Right cardiac atrium (tissue), 5 donors: ENCODE measurements around the gene CPEB4. TPM values are rescaled to one million over a fixed set of nuclear protein-coding genes. Genes with fewer than 3 reads are reported as not detected.

ENCODE experiments used
- ATAC-seq, 2 donors: fragments of 200-7000 bp; cut with Tn5 transposase; one replicate each; pipeline versions ENCODE4 v1.8.0 to v1.9.1; 2020; ENCODE audit warnings: moderate library complexity in 2 of 2, mild to moderate bottlenecking in 1 of 2
- DNase-seq, 3 donors: peaks; one replicate each; pipeline ENCODE4 v3.0.0-alpha.2; 2020
- H3K27ac ChIP-seq: one replicate; pipeline ENCODE4 v1.5.1; 2013; ENCODE audit warnings: mild to moderate bottlenecking, low read length, control low read depth, moderate library complexity
- H3K27me3 ChIP-seq: one replicate; pipeline ENCODE4 v1.6.1; 2013; ENCODE audit not compliant: control insufficient read depth, insufficient read depth
- H3K4me1 ChIP-seq: one replicate; pipeline ENCODE4 v1.6.1; 2013; ENCODE audit warnings: low read length; ENCODE audit not compliant: control insufficient read depth, insufficient read depth
- H3K4me3 ChIP-seq: one replicate; pipeline ENCODE4 v1.5.1; 2013; ENCODE audit warnings: low read length, control low read depth
- H3K9me3 ChIP-seq: one replicate; pipeline ENCODE4 v1.6.1; 2013; ENCODE audit warnings: low read length; ENCODE audit not compliant: control insufficient read depth
- WGBS: extraction: QIAGEN DNeasy Blood & Tissue Kit; methylation state at CpG from one replicate; pipeline ENCODE4 v1.1.7; 2013; 5-methylcytosine and 5-hydroxymethylcytosine counted together
- intact Hi-C, 4 donors: fragments of 100-400 bp; cut with DNase I; formaldehyde crosslinking; loops; one replicate each; pipeline versions ENCODE4 v1.11.0 to v1.14.0; 2022 to 2023
- polyA plus RNA-seq: library from polyadenylated mRNA; stranded (reverse); fragments of 200-250 nt; gene quantifications from one replicate; pipeline ENCODE4 v1.2.3, GENCODE V29; 2013
- total RNA-seq, 4 donors: library from RNA; stranded (reverse); fragmentation: NEBNext Ultra II Directional; extraction: Animal tissue kit (Norgen Biotek cat#: 25700); gene quantifications; one replicate each; pipeline ENCODE4 v1.2.1, GENCODE V29; 2021
- donor health status: healthy with polysubstance abuse.
- donor health status: DM: no; HTN: yes; CAD: no.
- donor health status: DM: no; HTN: no; CAD: no.
- donor health status: DM: no; HTN: yes; CAD: no; lungs with severe emphysema.
- donor health status: DM: yes; HTN: yes; CAD: no.

The CPEB4 gene
- total and polyA plus RNA-seq, 5 donors = 23.9 to 152 (median 97.2) TPM

DNA sequence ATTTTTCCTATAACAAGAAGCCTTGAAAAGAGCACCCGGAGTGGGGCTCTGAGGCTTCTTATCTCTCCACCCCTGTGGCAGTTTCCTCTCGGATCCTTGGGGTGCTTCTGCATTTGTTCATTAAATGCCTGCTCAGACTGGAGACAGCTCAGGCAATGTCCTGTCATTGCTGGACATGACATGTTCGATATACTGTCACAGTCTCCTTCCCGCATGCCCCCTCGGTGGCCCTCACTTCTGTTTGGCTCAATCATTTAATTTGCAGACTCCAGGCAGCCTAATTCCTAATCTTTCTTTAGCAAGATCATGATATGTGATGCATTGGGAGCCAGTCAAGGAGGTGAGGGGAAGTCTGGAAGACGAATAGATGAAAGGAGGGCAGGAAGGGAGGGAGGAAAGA lies 37.5 kb upstream of the CPEB4 start:
- WGBS = 33% methylated on average over 6 of the region's 6 CpGs
- H3K4me3 ChIP-seq = no peak overlapping the region
- no peaks in the 10 kb centered on the region for H3K9me3 ChIP-seq
- H3K4me1 ChIP-seq = no peaks in the 10 kb centered on the region
- H3K27ac ChIP-seq = no peak overlapping the region
- no peaks in the 10 kb centered on the region for H3K27me3 ChIP-seq
- ATAC-seq = no peak
- no peak for DNase-seq
- intact Hi-C loops = no loop called here

DNA sequence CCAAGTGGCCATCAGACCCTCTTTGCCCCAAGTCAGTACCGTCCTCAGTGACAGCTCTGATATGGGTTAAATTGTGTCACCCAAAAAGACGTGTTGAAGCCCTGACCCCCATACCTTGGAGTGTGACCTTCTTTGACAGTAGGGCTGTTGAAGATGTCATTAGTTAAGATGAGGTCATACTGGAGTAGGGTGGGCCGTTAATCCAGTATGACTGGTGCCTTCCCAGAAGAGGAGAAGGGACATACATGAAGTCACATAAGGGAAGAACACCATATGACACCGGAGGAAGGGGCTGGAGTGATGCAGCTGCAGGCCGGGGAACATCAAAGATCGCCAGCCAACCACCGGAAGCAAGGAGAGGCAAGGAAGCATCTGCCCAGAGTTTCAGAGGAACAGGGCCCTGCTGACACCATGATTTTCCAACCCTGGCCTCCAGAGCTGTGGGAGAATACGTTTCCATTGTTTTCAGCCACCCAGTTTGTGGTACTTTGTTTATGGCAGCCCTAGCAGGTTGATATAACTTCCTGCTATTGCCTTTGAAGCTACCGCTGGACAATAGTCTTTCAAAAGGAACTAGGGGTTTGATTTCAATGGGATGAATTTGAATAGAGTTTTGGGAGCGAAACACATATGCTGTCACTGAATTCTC lies 36.4 kb upstream of the CPEB4 start:
- H3K27ac ChIP-seq = no peak overlapping the region
- no peaks in the 10 kb centered on the region for H3K9me3 ChIP-seq
- no peaks in the 10 kb centered on the region for H3K4me1 ChIP-seq
- H3K4me3 ChIP-seq = no peak overlapping the region
- ATAC-seq (no peak), DNase-seq (no peak)
- intact Hi-C loops = no loop called here
- WGBS = 67% methylated on average over 10 of the region's 10 CpGs
- no peaks in the 10 kb centered on the region for H3K27me3 ChIP-seq

DNA sequence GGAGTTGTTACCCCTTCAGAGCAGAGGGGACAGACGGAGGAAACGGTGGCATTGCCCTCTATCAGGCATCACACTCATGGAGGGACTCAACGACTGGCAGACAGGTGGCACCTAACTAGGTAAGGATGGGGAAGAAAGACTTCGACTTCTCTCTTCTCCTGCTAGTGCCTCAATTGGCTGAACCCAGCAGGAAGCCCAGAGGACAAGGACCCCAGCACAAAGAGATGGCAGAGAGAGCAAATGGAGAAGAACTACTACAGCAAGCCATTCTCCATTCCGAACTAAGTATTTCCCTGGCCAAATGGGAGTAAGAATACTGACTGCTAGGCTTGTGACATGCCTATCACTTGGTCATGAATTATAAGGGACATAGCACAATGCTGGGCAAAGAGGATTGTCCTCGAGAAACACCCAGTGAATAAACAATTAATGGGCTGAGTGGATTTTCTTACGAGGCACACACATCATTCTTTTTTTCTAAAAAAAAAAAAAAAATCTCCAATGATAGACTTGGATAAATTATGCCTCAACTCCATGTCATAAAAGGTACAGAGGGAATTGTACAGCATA lies 35.3 kb upstream of the CPEB4 start:
- H3K4me1 ChIP-seq = no peaks in the 10 kb centered on the region
- H3K4me3 ChIP-seq = no peak overlapping the region
- no peak for ATAC-seq
- no peak for DNase-seq
- intact Hi-C loops = no loop called here
- no peaks in the 10 kb centered on the region for H3K27me3 ChIP-seq
- H3K9me3 ChIP-seq = no peaks in the 10 kb centered on the region
- 90% methylated on average over 7 of the region's 7 CpGs for WGBS
- no peak overlapping the region for H3K27ac ChIP-seq

DNA sequence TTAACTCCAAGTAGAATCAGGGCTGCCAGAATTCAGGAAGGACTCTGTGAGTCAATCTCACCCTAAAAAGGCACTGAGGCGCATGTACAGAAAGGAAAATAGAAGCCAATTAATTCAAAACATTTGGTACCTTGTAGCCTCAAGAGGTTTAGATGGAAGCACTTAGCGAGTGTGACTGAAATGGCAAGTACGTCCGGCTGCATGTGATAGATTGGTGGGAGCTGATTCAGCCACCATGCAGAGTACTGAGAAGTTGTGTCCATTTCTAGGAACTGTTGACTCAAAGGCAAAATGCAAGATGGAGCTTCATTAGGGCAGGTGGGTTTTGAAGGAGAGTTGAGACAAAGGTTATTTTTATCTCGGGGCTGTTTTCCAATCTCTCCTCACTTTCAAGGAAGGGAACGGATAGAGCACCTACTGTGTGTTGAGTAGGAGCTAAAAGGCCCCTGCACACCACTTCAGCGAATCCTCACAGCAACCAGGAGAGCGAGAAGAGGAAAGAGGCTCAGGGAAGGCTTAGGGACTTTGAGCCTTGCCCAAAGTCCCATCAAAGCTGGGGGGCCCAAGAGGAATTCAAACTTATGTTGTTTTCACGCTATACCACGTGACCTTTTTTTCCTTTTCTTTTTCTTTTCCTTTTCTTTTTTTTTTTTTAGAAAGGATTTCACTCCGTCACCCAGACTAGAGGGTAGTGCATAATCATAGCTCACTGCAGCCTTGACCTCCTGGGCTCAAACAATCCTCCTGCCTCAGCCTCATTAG lies 34.6 kb upstream of the CPEB4 start:
- H3K9me3 ChIP-seq = no peaks in the 10 kb centered on the region
- peak overlapping the region; percentile 42 for H3K27ac ChIP-seq
- peak in 1 of 2 donors; percentile 66 for ATAC-seq
- H3K27me3 ChIP-seq = no peaks in the 10 kb centered on the region
- intact Hi-C loops = no loop called here
- DNase-seq = no peak
- H3K4me1 ChIP-seq = no peaks in the 10 kb centered on the region
- H3K4me3 ChIP-seq = no peak overlapping the region
- WGBS = 80% methylated on average over 11 of the region's 11 CpGs

DNA sequence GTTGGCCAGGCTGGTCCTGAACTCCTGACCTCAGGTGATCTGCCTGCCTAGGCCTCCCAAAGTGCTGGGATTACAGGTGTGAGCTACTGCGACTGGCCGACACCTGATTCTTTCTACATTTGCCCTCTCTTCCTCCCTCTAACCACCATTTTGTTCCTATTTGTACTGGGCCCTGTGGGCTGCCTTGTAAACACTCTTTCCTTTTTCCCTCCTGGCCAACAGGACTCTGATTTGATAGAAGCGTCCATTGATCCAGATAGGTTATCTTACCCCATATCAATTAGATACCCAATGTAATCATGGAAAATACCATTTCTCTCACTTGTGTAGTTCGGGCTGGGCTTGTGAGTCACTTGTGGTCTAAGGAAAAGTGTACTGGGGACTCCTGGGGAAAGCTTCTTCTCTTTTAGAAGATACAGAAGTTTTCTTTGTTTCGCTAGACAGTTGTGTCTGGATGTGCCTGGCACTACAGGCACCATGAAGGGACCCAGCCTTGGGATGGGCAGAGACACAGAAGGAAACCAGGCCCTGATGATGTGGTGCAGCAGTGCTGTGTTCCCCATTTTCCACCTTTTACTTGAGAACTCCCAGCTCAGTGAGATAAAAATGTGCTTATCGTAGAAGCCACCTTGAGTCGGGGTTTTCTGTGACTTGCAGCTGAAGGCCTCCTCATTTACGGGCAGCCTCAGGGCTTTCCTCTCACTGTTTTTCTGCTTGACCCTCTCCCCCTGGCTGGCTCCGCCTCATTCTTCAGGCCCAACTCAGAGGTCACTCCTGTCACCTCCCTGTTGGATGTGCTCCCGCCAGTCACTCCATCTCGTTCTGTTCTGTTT lies 32.8 kb upstream of the CPEB4 start:
- no peaks in the 10 kb centered on the region for H3K9me3 ChIP-seq
- DNase-seq = no peak
- no peaks in the 10 kb centered on the region for H3K27me3 ChIP-seq
- H3K27ac ChIP-seq = no peak overlapping the region
- H3K4me1 ChIP-seq = peaks cover 6% of the 10 kb centered on the region
- no peak overlapping the region for H3K4me3 ChIP-seq
- intact Hi-C loops = no loop called here
- WGBS = 88% methylated on average over 11 of the region's 11 CpGs
- ATAC-seq = no peak

DNA sequence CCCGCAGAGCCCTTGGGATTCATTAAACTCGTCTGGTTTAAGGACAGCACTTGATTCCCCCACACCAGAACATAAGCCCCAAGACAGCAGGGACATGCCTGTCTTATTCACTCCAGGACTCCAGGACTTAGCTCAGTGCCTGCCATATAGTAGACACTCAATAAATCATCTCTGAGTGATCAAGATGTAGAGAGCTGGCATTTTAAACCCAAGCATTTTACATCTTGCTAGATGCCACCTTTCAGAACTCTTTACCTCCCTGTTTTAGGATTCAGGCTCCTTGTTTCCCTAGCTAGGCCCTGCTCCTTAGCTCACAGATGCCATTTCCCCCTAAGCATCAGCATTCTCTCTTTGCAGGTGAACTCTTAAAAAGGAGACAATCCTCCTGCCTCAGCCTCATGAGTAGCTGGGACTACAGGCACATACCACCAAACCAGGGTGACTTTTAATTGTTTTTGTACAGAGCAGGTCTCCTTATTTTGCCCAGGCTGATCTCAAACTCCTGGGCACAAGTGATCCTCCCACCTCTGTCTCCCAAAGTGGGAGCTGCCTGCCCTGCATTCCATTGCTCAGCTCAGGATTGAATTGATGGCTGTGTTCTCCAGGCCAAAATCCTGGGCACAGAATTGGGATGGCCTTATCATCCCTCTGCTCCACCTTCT lies 32.0 kb upstream of the CPEB4 start:
- Histone ChIP-seq H3K4me1 (peaks cover 7% of the 10 kb centered on the region), H3K27me3 (no peaks in the 10 kb centered on the region), H3K9me3 (no peaks in the 10 kb centered on the region), H3K27ac (no peak overlapping the region), H3K4me3 (no peak overlapping the region)
- 66% methylated on average over 2 of the region's 2 CpGs for WGBS
- ATAC-seq = no peak
- intact Hi-C loops = no loop called here
- no peak for DNase-seq

DNA sequence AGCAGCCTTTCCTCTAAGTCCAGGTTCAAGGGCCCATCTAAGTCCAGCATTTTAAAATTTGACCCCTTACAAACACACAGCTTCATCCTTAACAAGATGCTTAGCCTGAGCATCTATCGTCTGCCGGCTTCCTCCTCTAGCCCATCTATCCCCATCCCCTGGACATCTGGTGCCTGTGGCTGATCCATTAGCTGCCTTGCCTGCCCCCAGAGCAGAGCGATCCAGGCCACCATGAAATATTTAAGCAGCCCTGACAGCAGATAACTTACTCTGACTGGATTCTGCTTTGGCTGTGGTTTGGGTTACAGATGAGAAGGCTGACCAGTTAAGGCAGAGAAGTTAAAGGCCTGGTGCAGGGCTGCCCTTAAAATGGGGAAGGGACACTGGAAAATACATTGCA lies 30.9 kb upstream of the CPEB4 start:
- Histone ChIP-seq H3K9me3 (no peaks in the 10 kb centered on the region), H3K27ac (no peak overlapping the region), H3K4me3 (no peak overlapping the region), H3K4me1 (peaks cover 7% of the 10 kb centered on the region), H3K27me3 (no peaks in the 10 kb centered on the region)
- no peak for DNase-seq
- no peak for ATAC-seq
- intact Hi-C loops = no loop called here
- WGBS = 85% methylated on average over 3 of the region's 3 CpGs

DNA sequence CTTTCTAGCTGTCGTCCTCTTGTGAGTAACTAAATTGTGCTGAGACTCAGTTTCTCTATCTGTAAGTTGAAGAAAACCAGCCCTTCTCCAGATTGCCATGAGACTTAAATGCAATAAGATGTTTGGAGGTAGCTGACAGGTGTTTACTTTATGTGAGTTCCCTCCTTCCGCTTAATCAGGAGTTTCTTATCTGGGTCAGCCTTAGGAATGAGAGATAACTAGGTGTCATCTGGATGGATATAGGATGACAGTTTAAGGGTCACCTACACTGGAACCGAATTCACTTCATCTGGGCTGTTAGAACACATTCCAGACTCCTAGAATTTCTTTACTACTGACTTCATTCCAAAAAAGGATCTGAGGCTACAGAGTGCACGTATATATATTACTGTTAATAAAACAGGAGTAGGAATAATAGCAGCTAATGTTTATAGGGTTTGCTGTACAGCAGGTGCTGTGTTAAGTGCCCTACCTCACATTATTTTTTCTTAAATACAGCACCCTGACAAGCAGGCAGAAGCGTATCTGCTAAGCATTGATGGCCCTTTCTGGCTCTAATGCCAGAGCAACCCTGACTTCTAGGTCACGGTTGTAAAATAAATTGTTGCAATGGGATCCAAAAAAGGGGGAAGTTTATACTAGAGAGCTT lies 30.0 kb upstream of the CPEB4 start:
- H3K27ac ChIP-seq = no peak overlapping the region
- peaks cover 7% of the 10 kb centered on the region for H3K4me1 ChIP-seq
- DNase-seq = no peak
- H3K9me3 ChIP-seq = no peaks in the 10 kb centered on the region
- no peak overlapping the region for H3K4me3 ChIP-seq
- H3K27me3 ChIP-seq = no peaks in the 10 kb centered on the region
- intact Hi-C loops = no loop called here
- WGBS = 62% methylated on average over 6 of the region's 6 CpGs
- no peak for ATAC-seq

DNA sequence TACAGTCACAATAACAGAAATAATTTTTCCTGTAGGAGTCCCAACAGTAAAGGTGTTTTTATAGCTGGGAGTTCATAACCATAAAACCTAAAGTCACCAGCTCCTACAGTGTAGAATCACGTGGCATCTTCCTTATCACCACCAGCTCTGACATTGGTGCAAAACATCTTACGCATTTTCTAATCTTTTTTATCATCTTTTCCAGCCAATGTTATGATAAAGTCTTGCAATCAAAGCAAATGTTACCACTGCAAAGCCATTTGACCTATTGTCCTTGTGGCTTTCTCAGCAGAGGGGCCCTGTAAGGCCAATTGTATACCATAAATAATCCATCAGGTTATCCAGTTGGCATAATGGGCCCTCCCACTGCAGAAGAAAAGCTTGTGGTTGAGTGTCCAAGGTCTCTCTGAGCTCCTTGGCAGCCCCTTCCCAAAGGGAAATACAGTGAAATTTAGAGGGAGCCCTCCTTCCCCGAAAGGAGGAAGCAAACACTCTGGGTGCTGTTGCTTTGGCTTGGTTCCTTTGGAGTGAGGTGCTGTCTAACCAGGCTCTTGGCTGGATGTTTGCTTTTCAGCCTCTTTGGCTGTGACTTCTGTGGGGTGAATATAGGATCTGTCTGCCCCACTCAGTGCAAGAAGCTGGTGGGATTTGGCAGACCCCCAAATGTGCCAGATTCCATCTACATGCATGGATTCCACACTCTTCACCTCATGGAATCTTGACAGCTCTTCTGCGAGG lies 29.3 kb upstream of the CPEB4 start:
- DNase-seq = no peak
- intact Hi-C loops = no loop called here
- H3K27ac ChIP-seq = no peak overlapping the region
- H3K4me1 ChIP-seq = peaks cover 7% of the 10 kb centered on the region
- no peaks in the 10 kb centered on the region for H3K9me3 ChIP-seq
- ATAC-seq = no peak
- H3K27me3 ChIP-seq = no peaks in the 10 kb centered on the region
- WGBS = 54% methylated on average over 4 of the region's 4 CpGs
- H3K4me3 ChIP-seq = no peak overlapping the region
